DND-41 (cell line): ENCODE measurements around the gene CPAMD8.

Experiments
- ATAC-seq: fragments of 200-7000 bp; cut with Tn5 transposase; 3 replicates; pipeline ENCODE4 v1.9.1; 2021; ENCODE audit warnings: low read depth; ENCODE audit not compliant: insufficient read depth
- DNase-seq: peaks from one replicate; pipeline ENCODE4 v3.0.0-alpha.2; 2020
- H2AFZ ChIP-seq: 2 replicates; pipeline ENCODE4 v1.6.0; 2012; ENCODE audit warnings: low read depth, low read length
- H3K27ac ChIP-seq: 2 replicates; pipeline ENCODE4 v1.5.1; 2012; ENCODE audit warnings: low read length, inconsistent platforms
- H3K27me3 ChIP-seq: fragments of 200-600 bp; sonication (generic); 2 replicates; pipeline ENCODE4 v1.6.0; 2012; ENCODE audit warnings: low read length, mild to moderate bottlenecking, inconsistent platforms; ENCODE audit not compliant: insufficient read depth, poor library complexity
- H3K36me3 ChIP-seq: 2 replicates; pipeline ENCODE4 v1.5.1; 2012; ENCODE audit warnings: low read length, inconsistent platforms; ENCODE audit not compliant: insufficient read depth
- H3K4me1 ChIP-seq: 2 replicates; pipeline ENCODE4 v1.5.1; 2012; ENCODE audit warnings: mild to moderate bottlenecking, low read length; ENCODE audit not compliant: insufficient read depth
- H3K4me2 ChIP-seq: 2 replicates; pipeline ENCODE4 v1.6.0; 2012; ENCODE audit warnings: mild to moderate bottlenecking, moderate library complexity, low read length, inconsistent platforms; ENCODE audit not compliant: insufficient read depth
- H3K4me3 ChIP-seq, 2 experiments: fragments of 200-600 bp in 1 of 2; shearing (Covaris generic) in 1 of 2; 2 replicates each; pipeline ENCODE4 v1.5.1; 2012 to 2016; ENCODE audit warnings: inconsistent platforms in 2 of 2, low read length in 2 of 2, mild to moderate bottlenecking in 2 of 2, low read depth in 1 of 2, moderate library complexity in 1 of 2
- H3K79me2 ChIP-seq: 2 replicates; pipeline ENCODE4 v1.6.0; 2012; ENCODE audit warnings: low read length, inconsistent platforms; ENCODE audit not compliant: insufficient read depth
- H3K9ac ChIP-seq: 2 replicates; pipeline ENCODE4 v1.6.0; 2012; ENCODE audit warnings: low read depth, mild to moderate bottlenecking, inconsistent platforms, low read length, moderate library complexity
- H3K9me3 ChIP-seq: 2 replicates; pipeline ENCODE4 v1.5.1; 2012; ENCODE audit warnings: low read length, moderate library complexity, mild to moderate bottlenecking, inconsistent platforms; ENCODE audit not compliant: insufficient read depth, severe bottlenecking
- H4K20me1 ChIP-seq: 2 replicates; pipeline ENCODE4 v1.6.0; 2012; ENCODE audit warnings: low read length; ENCODE audit not compliant: insufficient read depth
- EZH2 ChIP-seq: IDR thresholded peaks from 3 replicates; pipeline ENCODE4 v1.6.1; 2012; ENCODE audit warnings: borderline replicate concordance, low read depth, mild to moderate bottlenecking, moderate library complexity, low read length, inconsistent platforms; ENCODE audit not compliant: severe bottlenecking
- TF ChIP-seq, protein P1 (sequence below): IDR thresholded peaks from 2 replicates; pipeline ENCODE4 v1.5.1; 2012; ENCODE audit warnings: borderline replicate concordance, low read length, moderate library complexity, mild to moderate bottlenecking; ENCODE audit not compliant: poor library complexity, severe bottlenecking; ENCODE audit errors: extremely low read depth

The CPAMD8 gene

DNA sequence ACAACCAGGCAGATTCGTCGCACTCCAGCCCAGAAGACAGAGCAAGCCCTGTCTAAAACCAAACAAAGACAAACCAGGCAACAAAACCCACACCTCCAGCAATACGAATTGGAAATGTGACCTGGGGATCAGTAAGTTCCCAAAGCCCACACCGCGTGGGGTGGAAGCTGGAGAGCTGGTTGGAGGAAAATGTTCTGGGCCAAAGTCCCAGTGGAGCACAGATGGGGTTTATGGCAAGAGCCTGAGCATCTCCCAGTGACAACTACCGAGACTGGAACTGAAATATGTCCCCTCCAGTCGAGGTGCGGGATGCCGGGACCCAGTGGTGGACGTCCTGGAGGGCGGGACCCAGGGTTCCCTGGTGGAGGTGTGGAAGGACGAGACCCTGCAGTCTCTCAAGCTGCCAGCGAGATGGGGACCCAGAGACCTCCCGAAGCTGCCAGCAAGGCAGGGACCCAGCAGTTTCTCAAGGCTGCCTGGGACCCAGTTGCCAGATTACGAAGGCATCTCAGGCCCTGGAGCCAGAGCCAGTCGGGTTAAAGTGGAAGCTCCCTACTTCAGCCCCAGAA is 22.4 kb upstream of the CPAMD8 start:
- Histone ChIP-seq H3K4me1 (no peaks in the 10 kb centered on the region), H3K79me2 (no peaks in the 10 kb centered on the region), H2AFZ (no peak overlapping the region), H3K27me3 (no peaks in the 10 kb centered on the region), H3K4me2 (no peak overlapping the region), H3K9ac (no peak overlapping the region), H3K27ac (no peak overlapping the region), H3K9me3 (no peaks in the 10 kb centered on the region), H3K4me3 (no peak overlapping the region), H3K36me3 (peaks cover 59% of the 10 kb centered on the region), H4K20me1 (peaks cover 4% of the 10 kb centered on the region; the same call in 1 of the 2 replicates)
- DNase-seq (no peak), ATAC-seq (no peak)
- no peak for TF ChIP-seq EZH2
- TF ChIP-seq, protein P1, sequence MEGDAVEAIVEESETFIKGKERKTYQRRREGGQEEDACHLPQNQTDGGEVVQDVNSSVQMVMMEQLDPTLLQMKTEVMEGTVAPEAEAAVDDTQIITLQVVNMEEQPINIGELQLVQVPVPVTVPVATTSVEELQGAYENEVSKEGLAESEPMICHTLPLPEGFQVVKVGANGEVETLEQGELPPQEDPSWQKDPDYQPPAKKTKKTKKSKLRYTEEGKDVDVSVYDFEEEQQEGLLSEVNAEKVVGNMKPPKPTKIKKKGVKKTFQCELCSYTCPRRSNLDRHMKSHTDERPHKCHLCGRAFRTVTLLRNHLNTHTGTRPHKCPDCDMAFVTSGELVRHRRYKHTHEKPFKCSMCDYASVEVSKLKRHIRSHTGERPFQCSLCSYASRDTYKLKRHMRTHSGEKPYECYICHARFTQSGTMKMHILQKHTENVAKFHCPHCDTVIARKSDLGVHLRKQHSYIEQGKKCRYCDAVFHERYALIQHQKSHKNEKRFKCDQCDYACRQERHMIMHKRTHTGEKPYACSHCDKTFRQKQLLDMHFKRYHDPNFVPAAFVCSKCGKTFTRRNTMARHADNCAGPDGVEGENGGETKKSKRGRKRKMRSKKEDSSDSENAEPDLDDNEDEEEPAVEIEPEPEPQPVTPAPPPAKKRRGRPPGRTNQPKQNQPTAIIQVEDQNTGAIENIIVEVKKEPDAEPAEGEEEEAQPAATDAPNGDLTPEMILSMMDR, result no peak

GRCh38 chr19:17045907-17046502 is 19.4 kb upstream of the CPAMD8 start:
- Histone ChIP-seq H3K27ac (no peak overlapping the region), H2AFZ (no peak overlapping the region), H3K9ac (no peak overlapping the region), H3K4me2 (no peak overlapping the region), H3K4me3 (no peak overlapping the region), H3K79me2 (no peaks in the 10 kb centered on the region), H3K9me3 (no peaks in the 10 kb centered on the region), H3K27me3 (no peaks in the 10 kb centered on the region), H4K20me1 (no peaks in the 10 kb centered on the region), H3K4me1 (no peaks in the 10 kb centered on the region), H3K36me3 (peaks cover 31% of the 10 kb centered on the region)
- ATAC-seq, result no peak
- TF ChIP-seq, protein P1, result no peak
- TF ChIP-seq EZH2, result no peak
- no peak for DNase-seq

DNA sequence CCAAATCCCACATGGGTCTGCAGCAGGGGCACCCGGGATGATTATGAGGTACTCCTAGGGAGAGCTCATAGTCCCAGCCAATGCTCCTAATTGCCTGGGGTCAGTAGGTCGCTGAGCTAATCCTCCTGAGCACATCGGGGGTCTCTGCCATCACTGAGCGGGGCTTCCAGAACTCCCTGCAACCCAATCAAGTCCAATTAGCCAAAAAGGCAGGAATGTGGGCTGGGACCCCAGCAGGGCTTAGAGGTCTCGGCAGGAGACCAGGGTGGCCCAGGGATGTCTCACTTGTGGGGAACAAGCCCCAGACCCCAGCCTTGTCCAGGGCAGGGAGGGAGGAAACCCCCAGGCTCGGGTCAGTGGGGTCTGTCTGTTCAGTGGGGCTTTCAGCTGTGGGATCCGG is 17.1 kb upstream of the CPAMD8 start:
- Histone ChIP-seq H3K27me3 (no peaks in the 10 kb centered on the region), H2AFZ (no peak overlapping the region), H3K4me2 (no peak overlapping the region), H3K36me3 (peaks cover 9% of the 10 kb centered on the region), H3K9me3 (no peaks in the 10 kb centered on the region), H3K27ac (no peak overlapping the region), H3K4me1 (no peaks in the 10 kb centered on the region), H3K9ac (no peak overlapping the region), H3K4me3 (no peak overlapping the region), H4K20me1 (no peaks in the 10 kb centered on the region), H3K79me2 (no peaks in the 10 kb centered on the region)
- no peak for TF ChIP-seq EZH2
- TF ChIP-seq, protein P1, result no peak
- DNase-seq (no peak), ATAC-seq (no peak)
